Neural cell (in vitro differentiated cells): ENCODE data around the gene KHDRBS2.

Source experiments
- EZH2 ChIP-seq: fragments of 200-600, 300-800 bp; shearing (Covaris generic), sonication (generic); IDR thresholded peaks from 2 replicates; pipeline ENCODE4 v1.6.1; 2014; ENCODE audit warnings: antibody characterized with exemption, low read length, borderline replicate concordance, mild to moderate bottlenecking; ENCODE audit not compliant: insufficient read depth, poor library complexity, severe bottlenecking
- POLR2AphosphoS5 ChIP-seq: IDR thresholded peaks from 2 replicates; pipeline ENCODE4 v1.6.1; 2012
- RAD21 ChIP-seq: fragments of 450-650 bp; conservative IDR thresholded peaks from 2 replicates; pipeline ENCODE4 v1.6.1; 2014; ENCODE audit warnings: antibody characterized with exemption, mild to moderate bottlenecking, moderate library complexity
- TAF1 ChIP-seq: IDR thresholded peaks from 2 replicates; pipeline ENCODE4 v1.6.1; 2012; ENCODE audit warnings: low read depth
- TF ChIP-seq, protein P1 (sequence below): fragments of 450-650 bp; IDR thresholded peaks from 2 replicates; pipeline ENCODE4 v1.5.1; 2014; ENCODE audit warnings: antibody characterized with exemption, mild to moderate bottlenecking, moderate library complexity; ENCODE audit not compliant: poor library complexity, severe bottlenecking

DNA sequence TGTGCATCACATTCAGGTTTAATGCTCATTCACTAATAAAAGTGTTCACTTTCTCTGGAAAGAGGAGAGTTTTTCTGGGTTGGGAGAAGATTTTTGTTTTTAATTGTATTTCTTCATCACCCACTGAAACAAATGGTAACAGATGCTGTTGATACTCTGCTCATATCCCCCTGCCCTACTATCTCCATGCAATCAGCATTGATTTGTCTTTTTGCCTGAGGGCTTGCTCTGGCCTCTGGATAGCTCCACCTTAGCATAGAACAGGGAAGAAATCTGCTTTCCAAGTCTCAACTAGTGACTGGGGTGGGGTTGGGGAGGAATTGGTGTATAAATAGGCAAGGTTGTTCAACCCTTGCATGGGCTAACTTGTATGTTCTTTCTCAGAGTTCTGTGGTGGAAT is 296.4 kb downstream of the KHDRBS2 start:
- TF ChIP-seq, protein P1, sequence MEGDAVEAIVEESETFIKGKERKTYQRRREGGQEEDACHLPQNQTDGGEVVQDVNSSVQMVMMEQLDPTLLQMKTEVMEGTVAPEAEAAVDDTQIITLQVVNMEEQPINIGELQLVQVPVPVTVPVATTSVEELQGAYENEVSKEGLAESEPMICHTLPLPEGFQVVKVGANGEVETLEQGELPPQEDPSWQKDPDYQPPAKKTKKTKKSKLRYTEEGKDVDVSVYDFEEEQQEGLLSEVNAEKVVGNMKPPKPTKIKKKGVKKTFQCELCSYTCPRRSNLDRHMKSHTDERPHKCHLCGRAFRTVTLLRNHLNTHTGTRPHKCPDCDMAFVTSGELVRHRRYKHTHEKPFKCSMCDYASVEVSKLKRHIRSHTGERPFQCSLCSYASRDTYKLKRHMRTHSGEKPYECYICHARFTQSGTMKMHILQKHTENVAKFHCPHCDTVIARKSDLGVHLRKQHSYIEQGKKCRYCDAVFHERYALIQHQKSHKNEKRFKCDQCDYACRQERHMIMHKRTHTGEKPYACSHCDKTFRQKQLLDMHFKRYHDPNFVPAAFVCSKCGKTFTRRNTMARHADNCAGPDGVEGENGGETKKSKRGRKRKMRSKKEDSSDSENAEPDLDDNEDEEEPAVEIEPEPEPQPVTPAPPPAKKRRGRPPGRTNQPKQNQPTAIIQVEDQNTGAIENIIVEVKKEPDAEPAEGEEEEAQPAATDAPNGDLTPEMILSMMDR = no peak
- no peak for TF ChIP-seq RAD21
- no peak for TF ChIP-seq POLR2AphosphoS5
- TF ChIP-seq EZH2 = no peak
- no peak for TF ChIP-seq TAF1
